ENCODE measurements around the gene PDHX. TPM values are rescaled to one million over a fixed set of nuclear protein-coding genes. Genes with fewer than 3 reads are reported as not detected.
"Not testable (repeated sequence)": the region's sequence is repeated elsewhere in the genome, so short reads cannot be mapped to it uniquely, and the experiment has no call there.

PDHX gene
- 28.3 TPM for polyA plus RNA-seq (ENCODE audit: insufficient read length)

DNA sequence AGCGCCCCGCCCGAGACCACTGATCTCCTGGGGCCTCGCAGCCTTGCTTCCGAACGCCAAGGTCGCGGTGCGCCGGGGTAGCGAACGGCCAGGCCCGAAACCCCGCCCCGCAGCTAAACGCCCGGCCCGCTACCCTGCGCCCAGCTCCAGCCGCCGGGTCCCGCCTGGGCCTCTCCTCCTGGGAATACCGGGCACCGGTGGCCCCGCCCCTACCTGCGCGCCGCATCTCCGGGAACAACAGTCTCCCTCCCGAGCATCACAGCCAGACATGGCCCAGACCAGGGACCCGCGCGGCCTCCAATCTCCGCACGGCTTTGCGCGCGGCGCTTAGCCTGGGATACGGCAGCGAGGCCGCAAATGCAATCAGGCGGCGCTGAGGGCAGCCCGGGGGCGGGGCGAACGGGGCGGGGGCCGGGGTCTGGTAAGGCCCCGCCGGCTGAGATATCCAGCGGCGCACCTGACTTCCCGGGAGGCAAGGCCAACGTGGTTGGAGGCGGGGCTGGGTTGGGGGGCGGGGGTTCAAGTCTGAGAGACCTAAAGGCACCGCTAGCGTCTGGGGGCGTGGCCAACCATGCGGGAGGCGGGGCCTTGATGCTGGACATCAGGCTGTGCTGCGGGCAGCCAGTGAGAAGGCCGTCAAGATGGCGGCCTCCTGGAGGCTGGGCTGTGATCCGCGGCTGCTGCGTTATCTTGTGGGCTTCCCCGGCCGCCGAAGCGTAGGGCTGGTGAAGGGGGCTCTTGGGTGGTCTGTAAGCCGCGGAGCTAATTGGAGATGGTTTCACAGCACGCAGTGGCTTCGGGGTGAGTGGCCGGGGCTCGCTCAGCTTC lies at the start of gene PDHX, which contains the start of gene APIP:
TSS of gene PDHX (plus strand) at position 604 of the 828 bp plus-strand sequence. CDS start at position 642, 38 bp downstream.
TSS of gene APIP (minus strand) at position 365 of the 828 bp plus-strand sequence. CDS start at position 270, 95 bp downstream.
- DNase-seq (ENCODE audit: low read depth) = peak; percentile 77

DNA sequence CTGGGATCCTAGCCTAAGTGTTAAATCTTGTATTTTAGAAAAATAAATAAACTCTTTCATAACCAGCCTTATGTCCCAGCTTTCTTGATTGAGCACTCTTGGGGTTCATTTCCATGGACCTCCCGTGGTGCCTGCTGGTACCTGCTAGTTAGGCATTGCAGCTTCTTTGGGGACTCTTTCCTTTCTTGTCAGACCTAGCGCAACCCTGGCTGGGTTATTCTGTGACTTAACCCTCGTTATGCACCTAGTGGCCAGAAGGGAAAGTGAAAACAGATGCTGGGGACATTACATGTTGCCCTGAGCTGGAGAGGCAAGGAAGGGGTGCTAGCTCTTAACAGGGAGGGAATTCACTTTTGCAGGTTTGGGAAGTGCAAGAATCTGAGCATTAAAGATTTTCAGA lies 47.0 kb upstream of the PDHX start:
- no peak for DNase-seq (ENCODE audit: low read depth)

DNA sequence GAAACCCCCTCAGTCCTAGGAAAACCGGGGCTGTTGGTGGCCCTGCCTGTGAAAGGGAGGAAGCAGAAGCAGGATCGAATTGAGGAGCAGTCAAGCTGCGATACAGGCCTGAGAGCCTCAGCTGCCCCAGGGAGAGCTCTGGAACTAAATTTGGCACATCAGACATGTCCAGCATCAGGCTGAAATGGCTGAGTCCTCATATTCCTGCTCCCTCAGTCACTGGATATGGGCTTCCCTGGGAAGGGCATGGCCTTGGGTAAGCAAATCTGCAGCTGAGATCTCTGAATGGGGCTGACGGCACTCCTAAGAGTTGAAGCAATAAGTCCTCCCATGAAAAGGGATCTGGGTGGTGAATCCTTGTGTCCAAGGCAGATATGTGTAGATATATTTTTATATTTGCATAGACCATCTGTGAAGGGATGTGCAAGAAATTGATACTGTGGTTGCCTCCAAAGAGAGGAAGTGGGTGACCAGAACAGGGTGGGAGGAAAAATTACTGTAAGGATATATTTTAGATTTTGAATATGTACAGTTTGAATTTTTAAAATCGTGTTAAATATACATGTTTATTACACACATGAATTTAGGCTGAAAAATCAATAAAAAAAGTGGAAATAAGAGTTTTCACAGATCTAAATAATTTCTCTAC lies 45.7 kb upstream of the PDHX start:
- DNase-seq (ENCODE audit: low read depth) = no peak

DNA sequence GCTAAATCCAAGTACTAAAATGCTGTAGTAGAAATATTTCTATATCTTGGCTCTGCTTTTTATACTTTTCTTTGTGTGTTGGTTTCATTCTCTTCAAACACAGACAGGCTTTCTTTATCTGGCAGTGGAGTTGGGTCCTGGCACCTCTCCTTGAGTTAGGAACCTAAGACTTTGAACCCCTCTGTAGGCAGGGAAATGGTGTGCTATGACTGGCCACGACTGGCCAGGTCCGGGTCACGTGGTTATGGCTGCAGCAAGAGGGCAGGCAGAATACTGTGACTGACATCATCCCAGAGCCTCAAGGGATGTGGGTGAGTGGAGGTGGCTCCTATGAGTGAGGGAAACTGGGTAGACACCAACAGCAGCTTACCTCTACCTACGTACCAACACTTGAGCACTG lies 42.2 kb upstream of the PDHX start:
- DNase-seq (ENCODE audit: low read depth) = no peak

DNA sequence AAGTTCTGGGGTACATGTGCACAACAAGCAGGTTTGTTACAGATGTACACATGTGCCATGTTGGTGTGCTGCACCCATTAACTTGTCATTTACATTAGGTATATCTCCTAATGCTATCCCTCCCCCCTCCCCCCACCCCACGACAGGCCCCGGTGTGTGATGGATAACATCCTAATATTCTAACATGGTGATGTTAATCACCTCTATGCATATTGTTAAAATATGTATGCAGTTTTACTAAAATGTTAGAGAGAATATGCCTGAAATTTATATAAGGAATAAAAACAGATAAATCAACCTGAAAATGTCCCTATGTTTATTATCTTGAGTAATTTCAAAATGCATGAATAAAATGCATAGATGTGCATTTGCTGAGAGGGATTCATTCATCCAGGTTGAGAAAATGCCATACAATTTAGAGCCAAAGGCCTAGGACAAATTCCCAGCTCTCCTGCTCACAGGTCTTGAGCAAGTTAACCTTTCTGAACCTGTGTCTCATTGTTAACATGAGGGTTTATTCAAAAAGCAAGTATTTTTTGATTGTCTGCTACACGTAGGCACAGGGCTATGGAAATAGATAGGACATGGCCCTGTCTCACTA lies 38.9 kb upstream of the PDHX start:
- no peak for DNase-seq (ENCODE audit: low read depth)

DNA sequence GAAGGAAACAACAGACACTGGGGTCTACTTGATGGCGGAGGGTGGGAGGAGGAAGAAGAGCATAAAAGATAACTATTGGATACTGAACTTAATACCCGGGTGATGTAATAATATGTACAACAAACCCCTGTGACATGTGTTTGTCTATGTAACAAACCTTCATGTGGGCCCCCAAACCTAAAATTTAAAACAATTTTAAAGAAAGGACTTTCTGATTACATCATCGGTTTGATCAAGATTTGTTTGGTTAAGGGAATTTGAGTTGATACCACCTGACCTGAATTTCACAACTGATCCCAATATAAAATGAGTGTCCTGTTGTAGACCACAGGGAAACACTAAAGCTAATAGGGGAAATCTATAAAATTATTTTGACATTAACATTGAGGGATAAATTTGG lies 34.5 kb upstream of the PDHX start:
- DNase-seq (ENCODE audit: low read depth) = no peak

DNA sequence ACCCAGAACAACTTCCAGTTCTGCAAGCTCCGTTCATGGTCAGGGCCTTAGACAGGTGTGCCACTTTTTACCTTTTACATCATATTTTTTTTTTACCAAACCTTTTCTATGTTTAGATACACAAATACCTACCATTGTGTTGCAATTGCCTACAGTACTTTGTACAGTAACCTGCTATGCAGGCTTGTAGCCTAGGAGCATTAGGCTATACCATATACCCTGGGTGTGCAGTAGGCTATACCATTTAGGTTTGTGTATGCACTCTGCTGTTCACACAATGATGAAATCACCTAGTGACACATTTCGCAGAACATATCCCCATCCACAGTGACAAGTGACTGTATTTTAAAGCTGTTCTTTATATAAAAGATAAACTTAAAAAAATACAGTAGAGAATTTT lies 29.8 kb upstream of the PDHX start:
- DNase-seq (ENCODE audit: low read depth) = no peak

DNA sequence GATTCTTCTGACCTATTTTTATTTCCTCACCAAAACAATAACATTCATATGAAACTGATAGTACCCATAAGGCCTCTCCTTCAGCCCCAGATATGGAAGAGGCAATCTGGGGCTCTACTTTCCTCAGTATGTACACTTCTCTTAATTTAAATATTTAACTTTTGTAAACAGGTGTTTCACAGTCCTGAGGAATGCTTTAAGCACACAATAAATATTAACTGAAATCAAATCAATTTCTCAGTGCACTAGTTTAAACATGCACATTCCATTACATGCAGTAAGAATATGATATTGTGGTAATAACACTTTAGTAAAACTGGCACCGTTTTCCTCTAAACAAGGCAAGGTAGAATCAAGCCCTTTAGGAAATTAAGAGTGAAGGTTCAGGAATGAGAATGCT lies 29.2 kb upstream of the PDHX start:
- DNase-seq (ENCODE audit: low read depth) = no peak

DNA sequence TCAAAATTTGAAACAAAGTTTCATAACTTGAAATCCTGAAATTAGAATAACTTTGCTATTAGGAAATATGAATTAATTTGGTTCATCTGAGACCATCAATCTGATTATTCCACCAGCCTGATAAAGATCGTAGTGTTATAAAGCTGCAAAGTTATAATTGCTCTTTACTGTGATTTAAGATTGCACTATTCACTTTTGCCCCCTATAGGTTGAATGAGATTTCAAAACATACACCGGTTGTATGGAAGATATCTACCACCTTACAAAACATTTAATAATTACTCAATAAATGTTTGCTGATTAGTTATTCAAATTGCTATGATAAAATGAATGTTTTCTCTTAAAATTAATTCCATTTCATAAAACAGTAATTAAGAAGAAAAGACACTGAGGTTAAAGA lies 26.3 kb upstream of the PDHX start:
- no peak for DNase-seq (ENCODE audit: low read depth)

DNA sequence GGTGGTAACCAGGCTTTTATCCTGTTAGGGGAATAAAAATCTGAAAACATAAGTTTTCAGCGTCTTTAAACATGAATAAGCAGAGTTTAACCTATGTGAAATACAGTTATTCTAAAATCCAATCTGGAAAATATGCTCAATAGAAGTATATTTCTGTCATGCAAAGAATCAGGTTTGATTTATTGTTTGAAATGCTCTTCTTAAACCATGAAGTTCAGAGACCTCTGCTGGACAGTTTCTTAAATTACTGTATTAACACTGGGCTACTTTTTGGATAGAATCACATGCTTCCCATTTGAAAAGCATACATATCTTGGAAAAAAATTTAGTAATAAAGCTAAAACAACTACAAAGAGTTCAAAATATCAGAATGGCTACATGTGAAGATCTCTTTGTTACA lies 25.6 kb upstream of the PDHX start:
- no peak for DNase-seq (ENCODE audit: low read depth)

DNA sequence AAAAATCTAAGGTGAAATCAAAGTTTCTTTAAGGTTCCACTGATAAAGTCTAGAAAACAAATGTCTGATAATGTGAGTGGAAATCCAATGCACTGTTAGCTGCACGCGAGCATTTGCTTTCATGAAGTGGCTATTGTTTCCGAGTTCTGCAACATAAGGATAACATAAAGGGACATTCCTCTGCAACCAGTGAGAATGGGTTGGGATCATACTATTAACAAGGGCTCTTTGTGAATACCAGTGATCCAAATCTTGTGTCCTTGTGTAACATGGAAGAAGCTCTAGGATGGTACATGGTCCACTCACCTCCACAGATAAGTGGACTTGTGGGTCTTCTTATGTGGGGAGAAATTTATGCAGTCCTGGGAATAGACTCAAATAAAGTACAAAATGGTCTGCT lies 24.8 kb upstream of the PDHX start:
- DNase-seq (ENCODE audit: low read depth) = no peak

DNA sequence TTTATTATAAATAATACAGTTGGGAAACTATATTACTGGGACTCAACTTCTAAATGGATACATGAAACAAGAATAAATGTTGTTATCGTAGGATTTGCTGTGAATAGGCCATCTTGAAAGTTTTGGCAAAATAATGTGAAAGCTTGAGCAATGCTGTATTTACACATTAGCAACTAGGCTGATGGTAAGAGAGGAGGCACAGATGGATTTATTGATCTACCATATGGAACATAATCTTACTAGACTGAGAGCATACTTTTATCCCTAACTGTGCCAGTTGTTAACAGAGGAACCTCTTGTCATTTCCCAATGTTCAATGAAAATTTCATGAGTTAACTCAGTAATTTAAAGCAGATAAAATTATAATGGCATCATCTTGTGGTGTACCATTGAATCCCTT lies 23.0 kb upstream of the PDHX start:
- no peak for DNase-seq (ENCODE audit: low read depth)

DNA sequence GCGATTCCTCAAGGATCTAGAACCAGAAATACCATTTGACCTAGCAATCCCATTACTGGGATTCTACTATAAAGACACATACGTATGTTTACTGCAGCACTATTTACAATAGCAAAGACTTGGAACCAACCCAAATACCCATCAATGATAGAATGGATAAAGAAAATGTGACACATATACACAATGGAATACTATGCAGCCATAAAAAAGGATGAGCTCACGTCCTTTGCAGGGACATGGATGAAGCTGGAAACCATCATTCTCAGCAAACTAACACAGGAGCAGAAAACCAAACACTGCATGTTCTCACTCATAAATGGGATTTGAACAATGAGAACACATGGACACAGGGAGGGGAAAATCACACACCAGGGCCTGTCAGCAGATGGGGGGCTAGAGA lies 20.2 kb upstream of the PDHX start:
- not testable (repeated sequence) for DNase-seq (ENCODE audit: low read depth)

DNA sequence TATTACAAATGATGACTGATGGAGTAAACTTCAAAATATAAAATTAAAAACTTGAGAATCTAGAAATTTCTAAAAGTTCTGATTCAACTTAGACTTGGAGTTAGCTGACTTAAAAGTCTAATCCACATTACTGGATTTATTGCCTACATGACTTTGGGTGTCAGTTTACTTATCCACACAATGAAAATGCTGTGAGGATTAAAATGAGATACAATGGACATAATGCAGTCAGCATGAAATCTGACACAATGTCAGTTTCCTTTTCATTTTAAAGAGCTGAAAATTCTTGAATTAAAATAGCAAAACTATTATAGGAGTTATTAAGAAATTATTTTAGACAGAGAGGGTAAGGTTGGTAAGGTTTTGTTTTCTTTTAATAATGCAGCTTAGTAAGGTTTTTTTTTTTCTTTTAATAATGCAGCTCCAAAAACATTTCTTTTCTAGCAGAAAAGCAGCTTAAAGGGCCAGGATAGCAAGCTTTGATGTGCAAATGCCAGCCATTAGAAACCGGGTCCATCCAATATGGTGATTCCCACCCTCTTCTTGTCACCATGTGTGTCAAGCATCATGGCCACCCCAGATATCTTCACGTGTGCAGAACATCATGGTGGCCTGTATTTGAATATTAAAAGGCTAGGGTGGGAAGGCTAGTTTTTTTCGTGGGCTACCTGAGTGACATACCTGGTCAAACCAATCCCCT lies 19.1 kb upstream of the PDHX start:
- DNase-seq (ENCODE audit: low read depth) = no peak

DNA sequence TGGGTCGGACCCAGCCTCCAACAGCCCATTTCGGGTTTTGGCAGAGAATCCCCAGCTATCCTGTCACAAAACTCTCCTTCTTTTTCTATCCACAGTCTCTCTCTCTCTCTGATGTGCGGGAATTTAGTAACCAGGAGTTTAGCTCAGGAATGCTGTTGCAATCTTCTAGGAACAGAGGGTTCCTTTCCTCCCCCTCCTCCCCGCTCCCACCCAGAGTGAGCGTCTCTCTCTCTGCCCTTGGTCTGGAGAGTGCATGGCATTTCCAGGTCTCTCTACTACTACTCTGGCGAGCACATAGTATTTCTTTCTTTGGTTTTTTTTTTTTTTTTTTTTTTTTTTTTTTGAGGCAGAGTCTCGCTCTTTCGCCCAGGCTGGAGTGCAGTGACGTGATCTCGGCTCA lies 17.9 kb upstream of the PDHX start:
- no peak for DNase-seq (ENCODE audit: low read depth)

DNA sequence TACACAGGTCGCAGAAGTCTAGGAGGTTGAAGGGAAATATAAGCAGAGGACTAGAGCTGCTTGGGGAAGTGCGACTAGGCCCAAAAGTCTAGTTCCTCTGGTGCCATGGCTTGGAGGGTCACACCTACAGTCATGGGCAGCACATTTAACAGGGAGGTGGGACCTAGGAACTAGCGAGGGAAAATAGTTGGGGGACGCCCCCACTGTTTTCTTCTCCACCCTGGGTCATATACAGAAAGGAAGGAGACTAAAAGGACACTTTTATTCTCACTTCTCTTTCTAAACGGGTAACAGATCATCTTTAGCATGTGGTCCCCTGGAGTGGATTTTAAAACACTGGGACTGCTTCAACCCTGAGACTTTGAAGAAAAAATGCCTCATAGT lies 16.8 kb upstream of the PDHX start:
- no peak for DNase-seq (ENCODE audit: low read depth)

DNA sequence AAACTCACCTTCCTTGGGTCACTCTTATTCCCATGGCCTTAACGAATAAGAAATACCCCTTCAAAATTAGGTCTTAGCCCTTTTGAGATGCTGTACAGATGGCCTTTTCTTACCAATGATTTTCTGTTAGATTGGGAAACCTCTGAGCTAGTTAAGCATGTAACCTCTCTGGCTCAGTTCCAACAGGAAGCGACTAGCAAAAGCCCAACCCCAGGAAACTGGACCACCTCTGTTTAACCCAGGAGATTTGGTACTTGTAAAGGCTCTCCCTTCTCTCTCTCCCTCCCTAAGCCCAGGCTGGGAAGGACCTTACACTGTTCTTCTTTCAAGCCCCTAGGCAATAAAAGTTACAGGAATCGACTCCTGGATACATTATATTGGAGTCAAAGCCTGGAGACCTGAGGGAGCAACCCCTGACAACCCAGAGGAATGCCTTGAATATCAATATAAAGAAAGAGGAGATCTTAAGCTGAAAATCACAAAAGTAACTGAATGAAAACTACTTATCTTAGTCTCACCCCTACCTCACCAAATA lies 11.9 kb upstream of the PDHX start:
- DNase-seq (ENCODE audit: low read depth) = no peak

DNA sequence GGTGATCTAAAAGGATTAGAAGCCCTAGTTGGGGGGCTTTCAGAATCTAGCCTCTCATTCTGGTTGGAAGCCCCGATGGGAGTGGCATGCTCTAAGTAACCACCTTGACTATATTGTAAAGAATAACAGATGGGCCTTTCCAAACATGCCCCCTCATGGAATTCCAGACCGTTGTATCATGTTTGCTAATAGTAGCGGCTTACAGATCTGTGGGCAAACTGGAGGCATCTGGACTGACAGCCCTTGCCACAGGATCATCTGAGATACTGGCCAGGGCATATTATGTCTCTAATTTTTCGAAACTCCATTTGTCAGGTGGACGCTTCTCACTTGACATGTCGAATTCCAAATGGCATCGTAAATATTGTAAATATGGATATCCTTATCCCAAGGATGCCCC lies 10.8 kb upstream of the PDHX start:
- DNase-seq (ENCODE audit: low read depth) = no peak

DNA sequence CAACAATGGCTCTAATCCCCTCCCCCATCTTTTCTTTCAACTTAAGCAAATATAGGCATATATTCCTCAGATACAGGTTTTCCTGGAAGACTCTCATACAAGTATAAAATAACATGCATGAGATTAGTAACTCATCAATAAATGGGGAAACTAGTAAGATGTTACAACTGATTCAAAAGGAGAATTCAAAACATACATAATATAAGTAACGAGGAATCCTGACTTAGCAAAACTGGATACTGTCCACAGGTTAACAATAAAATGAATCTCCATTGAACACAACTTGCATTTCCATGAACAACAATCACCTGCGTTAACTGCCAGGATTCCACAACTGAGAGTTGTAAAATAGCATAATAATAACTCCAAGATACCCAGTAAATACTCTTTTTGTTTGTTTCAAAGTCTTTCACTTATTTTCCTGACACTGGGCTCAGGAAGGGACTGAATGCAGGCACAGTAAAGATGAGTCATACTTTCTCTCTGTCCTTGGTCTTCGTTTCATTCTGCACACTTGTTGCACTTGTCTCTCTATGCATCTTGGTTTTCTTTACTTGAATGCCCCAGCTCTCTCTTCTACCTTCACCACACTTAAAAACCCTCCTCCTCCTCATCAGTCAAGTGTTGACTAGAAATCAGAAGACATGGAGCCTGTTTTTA lies 8.4 kb upstream of the PDHX start:
- DNase-seq (ENCODE audit: low read depth) = no peak

DNA sequence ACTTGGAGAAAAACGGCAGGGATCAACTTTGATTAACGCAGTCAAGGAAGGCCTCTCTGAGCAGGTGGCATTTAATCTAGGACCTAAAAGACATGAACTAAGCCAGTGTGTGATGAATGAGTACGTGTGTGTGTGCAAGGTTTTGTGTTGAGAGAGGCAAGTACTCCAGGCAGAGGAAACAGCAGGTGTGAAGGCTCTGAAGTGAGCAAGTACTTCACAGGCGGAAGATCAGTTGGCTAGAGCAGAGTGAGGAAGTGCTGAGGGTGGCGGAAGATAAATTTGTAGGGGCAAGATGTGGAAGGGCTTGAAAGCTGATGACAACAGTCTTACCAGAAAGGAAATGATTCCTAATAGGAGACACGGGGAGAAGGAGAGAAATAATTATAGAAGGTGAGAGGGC lies 7.0 kb upstream of the PDHX start:
- no peak for DNase-seq (ENCODE audit: low read depth)

DNA sequence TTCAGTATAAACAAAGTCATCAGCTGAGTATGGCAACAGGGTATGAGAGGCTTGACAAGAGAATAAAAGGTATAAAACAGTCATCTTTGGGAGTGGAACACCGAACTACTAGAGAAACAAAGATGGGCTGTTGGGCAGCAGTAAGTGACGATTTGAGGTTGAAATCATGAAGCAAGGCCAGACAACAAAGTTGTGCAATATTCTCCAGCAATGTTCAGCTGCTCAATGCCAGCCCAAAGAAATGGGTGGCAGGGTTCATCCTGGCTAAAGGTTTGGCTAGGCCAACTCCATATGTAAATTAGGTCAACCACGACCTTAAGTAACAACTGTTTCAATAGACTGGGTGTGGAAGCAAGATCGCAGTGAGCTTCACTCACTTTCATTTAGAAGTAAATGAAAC lies 6.5 kb upstream of the PDHX start:
- no peak for DNase-seq (ENCODE audit: low read depth)

DNA sequence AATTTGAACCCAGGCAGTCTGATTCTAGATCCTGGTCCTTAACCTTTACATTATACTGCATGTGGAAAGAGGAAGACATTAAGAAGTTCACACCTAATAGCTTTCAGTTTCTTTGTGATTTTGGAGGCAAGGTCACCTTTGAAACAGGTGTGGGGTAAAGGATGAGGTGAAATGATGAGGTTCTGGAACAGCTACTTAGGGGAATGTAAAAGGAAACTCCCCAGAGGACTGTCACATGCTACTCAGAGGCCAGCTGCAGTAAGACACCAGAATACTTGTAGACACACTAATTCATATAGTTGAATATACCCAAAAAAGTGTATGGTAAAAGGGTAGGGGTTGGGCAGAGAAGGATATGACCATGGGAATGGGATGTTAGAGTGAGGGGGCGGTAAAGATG lies 5.6 kb upstream of the PDHX start:
- DNase-seq (ENCODE audit: low read depth) = no peak

Measured in forelimb muscle (tissue), 1 donor.